Thyroid gland (tissue), 4 donors: ENCODE results near the gene MT1E. TPM values are rescaled to one million over a fixed set of nuclear protein-coding genes. Genes with fewer than 3 reads are reported as not detected.
A peak's percentile ranks its signal among the peaks of the same experiment; 100 is the strongest.

Source experiments
- DNase-seq, 2 donors: peaks; one replicate each; pipeline ENCODE4 v3.0.0-alpha.2; 2019
- H3K27ac ChIP-seq, 3 donors: fragments of 200-600 bp; sonication (generic); 1 replicate in 2 of 3; 2 replicates in 1 of 3; pipeline ENCODE4 v1.5.1; 2016 to 2019; ENCODE audit warnings: mild to moderate bottlenecking in 1 of 3, moderate library complexity in 1 of 3
- H3K27me3 ChIP-seq: fragments of 200-600 bp; sonication (generic); one replicate; pipeline ENCODE4 v1.5.1; 2019
- H3K36me3 ChIP-seq, 2 donors: fragments of 200-600 bp; sonication (generic); one replicate each; pipeline ENCODE4 v1.5.1; 2016 to 2019
- H3K4me1 ChIP-seq, 2 donors: fragments of 200-600 bp; sonication (generic); one replicate each; pipeline ENCODE4 v1.5.1; 2017 to 2019
- H3K4me3 ChIP-seq, 3 donors: fragments of 200-600 bp; sonication (generic); replicated peaks in 1 of 3; 1 replicate in 2 of 3; 2 replicates in 1 of 3; pipeline ENCODE4 v1.5.1; 2016; ENCODE audit warnings: mild to moderate bottlenecking in 1 of 3
- H3K9me3 ChIP-seq: fragments of 200-600 bp; sonication (generic); one replicate; pipeline ENCODE4 v1.5.1; 2017
- CTCF ChIP-seq, 6 experiments: fragments of 200-600 bp in 3 of 6; fragments of 450-650 bp in 3 of 6; sonication (generic) in 3 of 6; IDR thresholded peaks; one replicate each; pipeline ENCODE4 v1.5.1; 2016 to 2019; ENCODE audit warnings: antibody characterized with exemption in 6 of 6, mild to moderate bottlenecking in 2 of 6, inconsistent platforms in 1 of 6, moderate library complexity in 1 of 6
- POLR2A ChIP-seq, 2 donors: fragments of 450-650 bp; IDR thresholded peaks; one replicate each; pipeline ENCODE4 v1.6.1; 2017; ENCODE audit warnings: antibody characterized with exemption in 2 of 2, mild to moderate bottlenecking in 2 of 2, moderate library complexity in 1 of 2
- whole genome bisulfite sequencing, 2 donors: methylation state at CpG; one replicate each; pipeline ENCODE4 v1.1.5; 2017; 5-methylcytosine and 5-hydroxymethylcytosine counted together
- intact Hi-C: fragments of 100-400 bp; cut with DNase I; formaldehyde crosslinking; loops from one replicate; pipeline ENCODE4 v1.15.1; 2023
- total RNA-seq, 4 donors: library from RNA; depleted of rRNA; stranded (reverse); fragments of >200 nt; gene quantifications; one replicate each; pipeline ENCODE4 v1.2.3, GENCODE V29; 2016

The MT1E gene
- total RNA-seq, 4 donors from 2014 or later: 111 to 1,129 (median 368) TPM

DNA sequence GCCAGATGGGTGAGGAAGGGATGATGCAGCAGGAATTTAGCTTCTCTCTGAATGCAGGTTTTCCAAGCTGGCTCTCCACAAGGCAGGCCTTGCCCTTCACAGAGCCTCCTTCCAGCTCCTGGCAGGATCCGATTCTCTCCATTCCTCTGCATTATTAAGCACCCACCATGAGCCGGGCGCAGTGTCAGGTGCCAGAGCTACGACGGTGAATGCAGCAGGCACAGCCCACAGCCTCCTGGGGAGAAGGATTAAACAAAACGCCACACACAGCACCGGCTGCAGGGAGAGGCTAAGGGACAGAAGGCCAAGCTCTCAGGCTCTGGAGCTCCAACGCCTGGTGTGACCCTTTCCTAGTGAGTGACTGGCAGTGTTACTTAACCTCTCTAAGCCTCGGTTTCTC, 24.3 kb upstream of the MT1E start:
- no peak overlapping the region for H3K27ac ChIP-seq
- no peaks in the 10 kb centered on the region for H3K36me3 ChIP-seq
- H3K4me3 ChIP-seq: no peak overlapping the region
- intact Hi-C loops: loop anchor here (10.0 kb wide), 1 partner anchor 87 kb away; no protein-coding TSS in a partner anchor
- TF ChIP-seq CTCF (IDR thresholded peaks at IDR 0.05): no peak
- TF ChIP-seq POLR2A (IDR thresholded peaks at IDR 0.05): no peak
- no peaks in the 10 kb centered on the region for H3K27me3 ChIP-seq
- WGBS, 2 donors: 63 to 72% methylated on average over 9 of the region's 9 CpGs
- no peak for DNase-seq
- H3K9me3 ChIP-seq: no peaks in the 10 kb centered on the region
- peaks cover 8 to 10% of the 10 kb centered on the region in 2 donors for H3K4me1 ChIP-seq

DNA sequence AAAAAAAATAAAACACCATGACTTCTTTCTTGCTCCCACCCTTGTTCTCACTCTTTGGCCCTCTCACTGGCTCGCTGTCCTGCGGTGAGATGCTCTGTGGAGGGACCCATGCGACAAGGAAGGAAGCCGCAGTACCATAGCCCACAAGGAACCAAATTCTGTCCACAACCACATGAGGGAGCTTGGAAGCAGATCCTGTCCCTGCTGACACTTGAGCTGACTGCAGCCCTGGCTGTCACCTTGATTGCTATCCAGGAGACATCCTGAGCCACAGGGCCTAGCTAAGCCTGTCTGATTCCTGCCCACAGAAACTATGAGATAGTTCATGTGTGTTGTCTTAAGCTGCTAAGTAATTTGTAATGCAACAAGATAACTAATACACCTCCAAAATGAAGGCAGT, 22.0 kb upstream of the MT1E start:
- intact Hi-C loops: loop anchor here (10.0 kb wide), 1 partner anchor 89 kb away; no protein-coding TSS in a partner anchor
- Histone ChIP-seq H3K27me3 (no peaks in the 10 kb centered on the region), H3K27ac (no peak overlapping the region), H3K36me3 (no peaks in the 10 kb centered on the region), H3K4me1 (peaks cover 26 to 29% of the 10 kb centered on the region in 2 donors), H3K4me3 (no peak overlapping the region), H3K9me3 (no peaks in the 10 kb centered on the region)
- 45 to 53% methylated on average over 4 of the region's 4 CpGs for WGBS, 2 donors
- no peak for TF ChIP-seq POLR2A (IDR thresholded peaks at IDR 0.05)
- peak in 4 of 6 experiments; percentile 40 to 70 (median 58) for TF ChIP-seq CTCF (IDR thresholded peaks at IDR 0.05)
- peak; percentile 62 to 68 for DNase-seq

GRCh38 chr16:56604966-56605365, 20.6 kb upstream of the MT1E start:
- intact Hi-C loops: loop anchor here (5.0 to 10.0 kb wide), 2 partner anchors 82 to 90 kb away; no protein-coding TSS in a partner anchor
- WGBS, 2 donors: 94% methylated on average over 4 of the region's 4 CpGs
- Histone ChIP-seq H3K9me3 (no peaks in the 10 kb centered on the region), H3K4me3 (no peak overlapping the region), H3K27ac (peak overlapping the region in 1 of 3 donors; percentile 89), H3K36me3 (no peaks in the 10 kb centered on the region), H3K4me1 (peaks cover 29 to 33% of the 10 kb centered on the region in 2 donors), H3K27me3 (no peaks in the 10 kb centered on the region)
- TF ChIP-seq POLR2A (IDR thresholded peaks at IDR 0.05): no peak
- no peak for TF ChIP-seq CTCF (IDR thresholded peaks at IDR 0.05)
- no peak for DNase-seq

DNA sequence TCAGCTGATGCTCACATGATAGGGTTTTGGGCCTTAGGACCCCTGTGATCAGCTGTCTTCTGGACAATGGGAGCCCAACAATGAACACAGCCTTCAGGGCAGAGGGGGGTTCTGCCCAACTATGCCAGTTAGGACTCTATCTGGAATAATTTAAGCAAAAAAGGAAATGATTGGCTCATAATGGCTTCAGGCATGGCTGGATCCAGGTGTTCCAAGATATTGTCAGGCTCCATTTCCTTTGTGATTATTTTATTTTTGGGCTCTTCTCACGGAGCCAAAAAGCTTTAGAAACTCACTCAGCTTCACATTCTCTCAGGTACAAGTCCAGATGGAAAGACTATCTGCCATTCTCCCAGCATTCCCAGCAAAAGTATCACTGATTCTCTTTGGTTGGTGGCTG, 20.1 kb upstream of the MT1E start:
- no peak for DNase-seq
- Histone ChIP-seq H3K36me3 (no peaks in the 10 kb centered on the region), H3K4me1 (peaks cover 34 to 38% of the 10 kb centered on the region in 2 donors), H3K27ac (peak overlapping the region; percentile 89 to 98 (median 97)), H3K4me3 (no peak overlapping the region), H3K27me3 (no peaks in the 10 kb centered on the region), H3K9me3 (no peaks in the 10 kb centered on the region)
- TF ChIP-seq CTCF (IDR thresholded peaks at IDR 0.05): no peak
- TF ChIP-seq POLR2A (IDR thresholded peaks at IDR 0.05): no peak
- 52 to 77% methylated on average over 1 of the region's 1 CpG for WGBS, 2 donors
- intact Hi-C loops: loop anchor here (5.0 to 10.0 kb wide), 2 partner anchors 82 to 91 kb away; no protein-coding TSS in a partner anchor

GRCh38 chr16:56606071-56606475, 19.5 kb upstream of the MT1E start:
- Histone ChIP-seq H3K9me3 (no peaks in the 10 kb centered on the region), H3K27me3 (no peaks in the 10 kb centered on the region), H3K4me1 (peaks cover 40 to 42% of the 10 kb centered on the region in 2 donors), H3K36me3 (no peaks in the 10 kb centered on the region), H3K27ac (peak overlapping the region; percentile 89 to 98 (median 97)), H3K4me3 (no peak overlapping the region)
- intact Hi-C loops: loop anchor here (5.0 to 10.0 kb wide), 2 partner anchors 81 to 91 kb away; no protein-coding TSS in a partner anchor
- WGBS, 2 donors: 57 to 74% methylated on average over 3 of the region's 3 CpGs
- no peak for TF ChIP-seq POLR2A (IDR thresholded peaks at IDR 0.05)
- TF ChIP-seq CTCF (IDR thresholded peaks at IDR 0.05): no peak
- peak; percentile 63 to 66 for DNase-seq
